IMR-90 (cell line): ENCODE results near the gene CHN1. TPM values are rescaled to one million over a fixed set of nuclear protein-coding genes. Genes with fewer than 3 reads are reported as not detected.

Experiments
- ATAC-seq: fragments of 200-7000 bp; cut with Tn5 transposase; 2 replicates; pipeline ENCODE4 v1.9.1; 2020; ENCODE audit warnings: low read depth, mild to moderate bottlenecking, moderate library complexity
- BruUV-seq: library from RNA; stranded (reverse); fragments of 400-500 nt; replicated peaks from 2 replicates; lab custom pipeline; 2021; lab: Mats Ljungman, UMichigan
- CTCF ChIA-PET: fragments of 300-600 bp; formaldehyde crosslinking; extraction: SDS; loops from one replicate; lab custom pipeline; 2021; ENCODE audit warnings: antibody characterized with exemption; lab: Yijun Ruan, JAX
- POLR2A ChIA-PET: fragments of 300-600 bp; sonication (Branson Sonifier 250); formaldehyde crosslinking; loops from one replicate; lab custom pipeline; 2022; ENCODE audit warnings: antibody characterized with exemption; ENCODE audit not compliant: unreplicated experiment; lab: Charles Lee
- DNase-seq: peaks from one replicate; pipeline ENCODE4 v3.0.0; 2013
- H2AFZ ChIP-seq: replicated peaks from 2 replicates; pipeline ENCODE3; 2013; ENCODE audit warnings: low read length, mild to moderate bottlenecking; ENCODE audit not compliant: poor library complexity
- H2AK5ac ChIP-seq: 2 replicates; pipeline ENCODE4 v1.6.1; 2013; ENCODE audit warnings: low read depth, low read length, inconsistent platforms
- H2AK9ac ChIP-seq: replicated peaks from 2 replicates; pipeline ENCODE3; 2013; ENCODE audit warnings: mild to moderate bottlenecking, low read depth, low read length, moderate library complexity; ENCODE audit not compliant: poor library complexity
- H2BK120ac ChIP-seq: 2 replicates; pipeline ENCODE4 v1.6.1; 2013; ENCODE audit warnings: low read depth, low read length, inconsistent platforms
- H2BK15ac ChIP-seq: 3 replicates; pipeline ENCODE4 v1.6.1; 2013; ENCODE audit warnings: low read depth, low read length, inconsistent platforms
- H2BK20ac ChIP-seq: 2 replicates; pipeline ENCODE4 v1.6.1; 2013; ENCODE audit warnings: low read depth, mild to moderate bottlenecking, inconsistent platforms, low read length, moderate library complexity
- H2BK5ac ChIP-seq: 2 replicates; pipeline ENCODE4 v1.6.1; 2013; ENCODE audit warnings: mild to moderate bottlenecking, low read depth, low read length, inconsistent platforms; ENCODE audit not compliant: poor library complexity, severe bottlenecking
- H3K14ac ChIP-seq: replicated peaks from 2 replicates; pipeline ENCODE4 v1.6.1; 2013; ENCODE audit warnings: low read depth, low read length, inconsistent platforms
- H3K18ac ChIP-seq: 2 replicates; pipeline ENCODE4 v1.6.1; 2013; ENCODE audit warnings: low read depth, low read length, control low read depth
- H3K23ac ChIP-seq: 2 replicates; pipeline ENCODE4 v1.6.1; 2013; ENCODE audit warnings: low read depth, low read length, inconsistent platforms
- H3K27ac ChIP-seq: 2 replicates; pipeline ENCODE4 v1.5.1; 2013; ENCODE audit warnings: mild to moderate bottlenecking, control low read depth, low read length; ENCODE audit not compliant: insufficient read depth
- H3K27me3 ChIP-seq: 2 replicates; pipeline ENCODE4 v1.6.1; 2013; ENCODE audit warnings: low read length; ENCODE audit not compliant: control insufficient read depth, insufficient read depth
- H3K36me3 ChIP-seq: 2 replicates; pipeline ENCODE4 v1.6.1; 2013; ENCODE audit warnings: low read length, mixed read lengths; ENCODE audit not compliant: control insufficient read depth, insufficient read depth
- H3K4ac ChIP-seq: 2 replicates; pipeline ENCODE4 v1.6.1; 2013; ENCODE audit warnings: low read depth, low read length, inconsistent platforms
- H3K4me1 ChIP-seq: 2 replicates; pipeline ENCODE4 v1.6.1; 2013; ENCODE audit warnings: low read length, mixed read lengths; ENCODE audit not compliant: control insufficient read depth, insufficient read depth
- H3K4me2 ChIP-seq: 2 replicates; pipeline ENCODE4 v1.6.1; 2013; ENCODE audit warnings: low read depth, mild to moderate bottlenecking, control low read depth, low read length, moderate library complexity
- H3K4me3 ChIP-seq: 2 replicates; pipeline ENCODE4 v1.5.1; 2013; ENCODE audit warnings: low read depth, mild to moderate bottlenecking, control low read depth, low read length, moderate library complexity; ENCODE audit not compliant: insufficient read depth
- H3K56ac ChIP-seq: 2 replicates; pipeline ENCODE4 v1.6.1; 2013; ENCODE audit warnings: low read length, inconsistent platforms; ENCODE audit not compliant: insufficient read depth; ENCODE audit errors: extremely low read depth
- H3K79me1 ChIP-seq, 2 experiments: 2 replicates each; pipeline ENCODE4 v1.6.1; 2013; ENCODE audit warnings: low read length in 2 of 2, inconsistent platforms in 1 of 2, low read depth in 1 of 2
- H3K9ac ChIP-seq: 2 replicates; pipeline ENCODE4 v1.6.1; 2013; ENCODE audit warnings: low read depth, low read length, control low read depth
- H3K9me1 ChIP-seq: 2 replicates; pipeline ENCODE4 v1.6.1; 2013; ENCODE audit warnings: low read length, inconsistent platforms; ENCODE audit not compliant: insufficient read depth
- H3K9me3 ChIP-seq: 2 replicates; pipeline ENCODE4 v1.6.1; 2013; ENCODE audit warnings: low read length; ENCODE audit not compliant: control insufficient read depth, insufficient read depth
- H4K20me1 ChIP-seq: 2 replicates; pipeline ENCODE4 v1.6.1; 2013; ENCODE audit warnings: low read length, inconsistent platforms; ENCODE audit not compliant: insufficient read depth
- H4K5ac ChIP-seq: 2 replicates; pipeline ENCODE4 v1.6.1; 2013; ENCODE audit warnings: mild to moderate bottlenecking, low read depth, low read length, control low read depth
- H4K8ac ChIP-seq, 2 experiments: 2 replicates each; pipeline ENCODE4 v1.6.1; 2013; ENCODE audit warnings: low read depth in 2 of 2, low read length in 2 of 2, control low read depth in 1 of 2, inconsistent platforms in 1 of 2
- H4K91ac ChIP-seq: 2 replicates; pipeline ENCODE4 v1.6.1; 2013; ENCODE audit warnings: low read depth, low read length, inconsistent platforms; ENCODE audit not compliant: insufficient read depth
- BHLHE40 ChIP-seq: fragments of 150-350 bp; IDR thresholded peaks from 2 replicates; pipeline ENCODE4 v1.6.1; 2016; ENCODE audit warnings: mild to moderate bottlenecking, low read depth, low read length
- CHD1 ChIP-seq: IDR thresholded peaks from 2 replicates; pipeline ENCODE4 v1.6.1; 2012; ENCODE audit warnings: low read depth, low read length, improper control_type of control experiment
- MAFK ChIP-seq: IDR thresholded peaks from 2 replicates; pipeline ENCODE4 v1.6.1; 2012; ENCODE audit warnings: low read depth, low read length, improper control_type of control experiment
- MAZ ChIP-seq: IDR thresholded peaks from 2 replicates; pipeline ENCODE4 v1.6.1; 2012; ENCODE audit warnings: low read depth, mild to moderate bottlenecking, low read length, improper control_type of control experiment, moderate library complexity, borderline replicate concordance
- NFE2L2 ChIP-seq: fragments of 150-350 bp; IDR thresholded peaks from 2 replicates; pipeline ENCODE4 v1.6.1; 2016; ENCODE audit warnings: low read depth, mild to moderate bottlenecking, low read length
- POLR2A ChIP-seq: IDR thresholded peaks from 2 replicates; pipeline ENCODE4 v1.6.1; 2012; ENCODE audit warnings: mild to moderate bottlenecking, low read depth, low read length
- RAD21 ChIP-seq: IDR thresholded peaks from 2 replicates; pipeline ENCODE4 v1.6.1; 2012; ENCODE audit warnings: low read length, improper control_type of control experiment
- SMC3 ChIP-seq: fragments of 150-350 bp; IDR thresholded peaks from 2 replicates; pipeline ENCODE4 v1.6.1; 2016; ENCODE audit warnings: low read depth, mild to moderate bottlenecking, antibody characterized with exemption, low read length, moderate library complexity
- WGBS, 2 experiments: methylation state at CpG; one replicate each; pipeline versions ENCODE4 v1.1.5 to v1.1.7; 2013; ENCODE audit warnings: missing lambda C conversion rate in 2 of 2; ENCODE audit not compliant: insufficient read length in 1 of 2; ENCODE audit errors: extremely low coverage in 2 of 2; 5-methylcytosine and 5-hydroxymethylcytosine counted together
- dilution Hi-C: fragments of 300-500 bp; cut with HindIII; formaldehyde crosslinking; loops from one replicate; pipeline ENCODE4 v1.14.3; 2018; ENCODE audit warnings: low sequenced_read_pairs; ENCODE audit not compliant: unreplicated experiment
- in situ Hi-C: fragments of 300-500 bp; cut with MboI; formaldehyde crosslinking; loops from 3 replicates; pipeline ENCODE4 v1.14.3; 2019; ENCODE audit warnings: low sequenced_read_pairs, inconsistent platforms, mixed read lengths
- intact Hi-C: fragments of 100-400 bp; cut with micrococcal nuclease; formaldehyde crosslinking; loops from 2 replicates; pipeline ENCODE4 v1.10.0; 2022
- polyA plus RNA-seq, 3 experiments: library from polyadenylated mRNA; depleted of rRNA; stranded (reverse); fragments of >200 nt; gene quantifications; 2 replicates each; pipeline ENCODE4 v1.2.3, GENCODE V29; 2012; ENCODE audit warnings: low replicate concordance in 1 of 3
- total RNA-seq: library from RNA; depleted of rRNA; stranded (reverse); fragments of >200 nt; gene quantifications from 2 replicates; pipeline ENCODE4 v1.2.3, GENCODE V29; 2012

The CHN1 gene
- total and polyA plus RNA-seq, 2 of the 4 experiments (the other 2 are of a cell fraction) = 58.4 to 66.9 TPM

DNA sequence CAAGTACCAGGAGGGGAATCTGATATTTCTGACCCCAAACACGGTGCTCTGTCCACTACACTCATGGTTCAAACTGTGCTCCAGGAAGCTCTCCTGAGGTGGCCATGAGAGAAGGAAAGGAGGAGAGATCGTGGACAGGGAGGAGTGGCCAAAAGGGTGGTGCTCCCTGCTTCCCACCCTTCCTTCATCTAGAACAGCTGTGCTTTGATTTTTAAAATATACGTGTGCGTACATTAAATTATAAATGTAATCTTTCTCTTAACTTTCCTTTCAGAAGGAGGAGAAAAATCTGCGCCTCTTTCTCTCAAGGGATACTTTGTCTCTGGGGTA is 232.7 kb downstream of the CHN1 start:
- TF ChIP-seq RAD21 (no peak), CHD1 (no peak), NFE2L2 (no peak), POLR2A (no peak), SMC3 (no peak), MAZ (no peak), MAFK (no peak), BHLHE40 (no peak)
- peaks cover 26% of the 10 kb centered on the region for H3K4me1 ChIP-seq
- H2AK5ac ChIP-seq = peak overlapping the region; percentile 89
- ChIA-PET POLR2A (interaction anchor here (0.9 kb wide), 1 partner anchor 68 kb away, joined by 3 read pairs; no protein-coding TSS in a partner anchor), CTCF (interaction anchor here (0.5 to 3.3 kb wide), 14 partner anchors 9 to 218 kb away, joined by 3 to 53 read pairs (median 4); no protein-coding TSS in a partner anchor)
- H3K56ac ChIP-seq = peak overlapping the region; percentile 83; the same call in 1 of the 2 replicates
- DNase-seq (no peak), ATAC-seq (peak; percentile 2; the same call in 1 of the 2 replicates)
- WGBS, 2 experiments = no CpG with 5 or more reads among the region's 5 CpGs
- H4K5ac ChIP-seq = peak overlapping the region; percentile 86
- H3K79me1 ChIP-seq = no peaks in the 10 kb centered on the region
- H3K4me2 ChIP-seq = no peak overlapping the region
- H2AK9ac ChIP-seq = peak overlapping the region; percentile 71
- H3K23ac ChIP-seq = peak overlapping the region; percentile 82
- H3K4ac ChIP-seq = peak overlapping the region; percentile 85
- H3K9me1 ChIP-seq = peaks cover 20% of the 10 kb centered on the region
- peak overlapping the region; percentile 97 for H2BK20ac ChIP-seq
- H3K4me3 ChIP-seq = no peak overlapping the region
- dilution Hi-C loops (loop anchor here (25.0 kb wide), 1 partner anchor 215 kb away; no protein-coding TSS in a partner anchor), intact Hi-C loops (no loop called here), in situ Hi-C loops (loop anchor here (5.0 kb wide), 1 partner anchor 215 kb away; no protein-coding TSS in a partner anchor)
- peak overlapping the region; percentile 89 for H3K14ac ChIP-seq
- H2AFZ ChIP-seq = peak overlapping the region; percentile 87
- H2BK120ac ChIP-seq = peak overlapping the region; percentile 97
- H2BK5ac ChIP-seq = peak overlapping the region; percentile 89
- H3K9me3 ChIP-seq = no peaks in the 10 kb centered on the region
- no peaks in the 10 kb centered on the region for H4K20me1 ChIP-seq
- H4K91ac ChIP-seq = peak overlapping the region; percentile 91
- H3K27ac ChIP-seq = peak overlapping the region; percentile 93
- no peaks in the 10 kb centered on the region for H3K36me3 ChIP-seq
- no TSS peak for BruUV-seq
- H3K27me3 ChIP-seq = no peaks in the 10 kb centered on the region
- H4K8ac ChIP-seq = peak overlapping the region; percentile 51 to 89
- H3K18ac ChIP-seq = peak overlapping the region; percentile 86
- H3K9ac ChIP-seq = peak overlapping the region; percentile 28; the same call in 1 of the 2 replicates
- H2BK15ac ChIP-seq = peak overlapping the region; percentile 81; the same call in 2 of the 3 replicates
